ENCODE measurements around the gene ZNF362.

ZNF362 gene

GRCh38 chr1:33257207-33257771 is 997 bp downstream of the ZNF362 start:
- H3K4ac ChIP-seq (ENCODE audit: low read depth, low read length): peak overlapping the region; percentile 85
- peak overlapping the region; percentile 26 for H2BK120ac ChIP-seq (ENCODE audit: insufficient read depth, low read length, poor library complexity)
- peak overlapping the region; percentile 84 for H4K91ac ChIP-seq (ENCODE audit: low read depth, low read length)
- peak overlapping the region; percentile 24 for H2BK12ac ChIP-seq (ENCODE audit: low read length)
- peaks cover 25% of the 10 kb centered on the region for H3K79me1 ChIP-seq (ENCODE audit: low read length)
- peaks cover 17 to 20% of the 10 kb centered on the region in 2 experiments for H3K4me1 ChIP-seq (ENCODE audit: control insufficient read depth in 1 of 2, insufficient read depth in 2 of 2, low read length in 2 of 2)
- peak overlapping the region; percentile 78 for H3K4me3 ChIP-seq (ENCODE audit: low read depth, low read length)
- H3K4me2 ChIP-seq (ENCODE audit: low read length): peak overlapping the region; percentile 85
- H3K23ac ChIP-seq (ENCODE audit: low read length): peak overlapping the region; percentile 34
- H3K9me3 ChIP-seq (ENCODE audit: insufficient read depth, low read depth, low read length): peaks cover 1% of the 10 kb centered on the region
- peak overlapping the region; percentile 86 for H2AK5ac ChIP-seq (ENCODE audit: low read length)
- H3K27ac ChIP-seq (ENCODE audit: low read depth, low read length): peak overlapping the region; percentile 88
- H2AFZ ChIP-seq (ENCODE audit: insufficient read depth, low read length, poor library complexity): peak overlapping the region; percentile 26
- no peak for DNase-seq
- peak overlapping the region; percentile 63 for H2BK5ac ChIP-seq (ENCODE audit: low read depth, low read length, poor library complexity)
- H3K27me3 ChIP-seq (ENCODE audit: insufficient read depth, low read length): no peaks in the 10 kb centered on the region
- peak overlapping the region; percentile 52 for H4K8ac ChIP-seq (ENCODE audit: low read depth, low read length)
- peak overlapping the region; percentile 52 for H4K12ac ChIP-seq (ENCODE audit: low read depth, low read length)
- peak overlapping the region; percentile 79 for H3K18ac ChIP-seq (ENCODE audit: low read length)
- peak overlapping the region; percentile 60 for H3K14ac ChIP-seq (ENCODE audit: low read length)
- no CpG with 5 or more reads among the region's 18 CpGs for WGBS (ENCODE audit: extremely low coverage, insufficient coverage, insufficient read length)
- peaks cover 19% of the 10 kb centered on the region for H3K79me2 ChIP-seq (ENCODE audit: control insufficient read depth, insufficient read depth, low read length, poor library complexity)
- no peaks in the 10 kb centered on the region for H3K36me3 ChIP-seq (ENCODE audit: control insufficient read depth in 1 of 2, insufficient read depth in 2 of 2, low read length in 2 of 2)
- peak overlapping the region; percentile 88 for H3K9ac ChIP-seq (ENCODE audit: low read length)

GRCh38 chr1:33257772-33258712 is 1.8 kb downstream of the ZNF362 start:
- peak overlapping the region; percentile 85 for H3K4ac ChIP-seq (ENCODE audit: low read depth, low read length)
- H2BK12ac ChIP-seq (ENCODE audit: low read length): peak overlapping the region; percentile 32
- peaks cover 17 to 20% of the 10 kb centered on the region in 2 experiments for H3K4me1 ChIP-seq (ENCODE audit: control insufficient read depth in 1 of 2, insufficient read depth in 2 of 2, low read length in 2 of 2)
- H4K91ac ChIP-seq (ENCODE audit: low read depth, low read length): peak overlapping the region; percentile 84
- peak overlapping the region; percentile 89 for H3K18ac ChIP-seq (ENCODE audit: low read length)
- H3K79me2 ChIP-seq (ENCODE audit: control insufficient read depth, insufficient read depth, low read length, poor library complexity): peaks cover 19% of the 10 kb centered on the region
- peak; percentile 12 to 41 for DNase-seq
- peak overlapping the region; percentile 54 for H2BK120ac ChIP-seq (ENCODE audit: insufficient read depth, low read length, poor library complexity)
- H3K14ac ChIP-seq (ENCODE audit: low read length): peak overlapping the region; percentile 60
- peak overlapping the region; percentile 81 for H3K9ac ChIP-seq (ENCODE audit: low read length)
- H2BK5ac ChIP-seq (ENCODE audit: low read depth, low read length, poor library complexity): peak overlapping the region; percentile 63
- H2AK5ac ChIP-seq (ENCODE audit: low read length): peak overlapping the region; percentile 86
- H4K8ac ChIP-seq (ENCODE audit: low read depth, low read length): peak overlapping the region; percentile 52
- H4K12ac ChIP-seq (ENCODE audit: low read depth, low read length): peak overlapping the region; percentile 52
- H3K27ac ChIP-seq (ENCODE audit: low read depth, low read length): peak overlapping the region; percentile 88
- H3K4me2 ChIP-seq (ENCODE audit: low read length): peak overlapping the region; percentile 85
- H3K9me3 ChIP-seq (ENCODE audit: insufficient read depth, low read depth, low read length): peaks cover 3% of the 10 kb centered on the region
- H3K27me3 ChIP-seq (ENCODE audit: insufficient read depth, low read length): no peaks in the 10 kb centered on the region
- WGBS (ENCODE audit: extremely low coverage, insufficient coverage, insufficient read length): no CpG with 5 or more reads among the region's 19 CpGs
- peak overlapping the region; percentile 60 for H3K4me3 ChIP-seq (ENCODE audit: low read depth, low read length)
- peaks cover 25% of the 10 kb centered on the region for H3K79me1 ChIP-seq (ENCODE audit: low read length)
- H3K23ac ChIP-seq (ENCODE audit: low read length): peak overlapping the region; percentile 34
- peak overlapping the region; percentile 26 for H2AFZ ChIP-seq (ENCODE audit: insufficient read depth, low read length, poor library complexity)
- peaks cover 6% of the 10 kb centered on the region in 2 experiments for H3K36me3 ChIP-seq (ENCODE audit: control insufficient read depth in 1 of 2, insufficient read depth in 2 of 2, low read length in 2 of 2)

- no peak overlapping the region for H3K4me2 ChIP-seq (ENCODE audit: low read length)
- H3K79me1 ChIP-seq (ENCODE audit: low read length): peaks cover 25% of the 10 kb centered on the region
- no peak overlapping the region for H3K23ac ChIP-seq (ENCODE audit: low read length)
- no peaks in the 10 kb centered on the region for H3K27me3 ChIP-seq (ENCODE audit: insufficient read depth, low read length)
- no peak for DNase-seq
- peak overlapping the region; percentile 16 for H3K18ac ChIP-seq (ENCODE audit: low read length)
- H3K9me3 ChIP-seq (ENCODE audit: insufficient read depth, low read depth, low read length): peaks cover 3% of the 10 kb centered on the region
- H2BK12ac ChIP-seq (ENCODE audit: low read length): no peak overlapping the region
- no peak overlapping the region for H3K4me3 ChIP-seq (ENCODE audit: low read depth, low read length)
- H4K12ac ChIP-seq (ENCODE audit: low read depth, low read length): no peak overlapping the region
- H3K4me1 ChIP-seq (ENCODE audit: control insufficient read depth in 1 of 2, insufficient read depth in 2 of 2, low read length in 2 of 2): peaks cover 17 to 22% of the 10 kb centered on the region in 2 experiments
- H3K14ac ChIP-seq (ENCODE audit: low read length): no peak overlapping the region
- H3K9ac ChIP-seq (ENCODE audit: low read length): no peak overlapping the region
- H2BK5ac ChIP-seq (ENCODE audit: low read depth, low read length, poor library complexity): no peak overlapping the region
- WGBS (ENCODE audit: extremely low coverage, insufficient coverage, insufficient read length): no CpG with 5 or more reads among the region's 2 CpGs
- no peak overlapping the region for H2AFZ ChIP-seq (ENCODE audit: insufficient read depth, low read length, poor library complexity)
- no peak overlapping the region for H4K8ac ChIP-seq (ENCODE audit: low read depth, low read length)
- H2BK120ac ChIP-seq (ENCODE audit: insufficient read depth, low read length, poor library complexity): no peak overlapping the region
- peak overlapping the region; percentile 85 for H3K4ac ChIP-seq (ENCODE audit: low read depth, low read length)
- peaks cover 6% of the 10 kb centered on the region in 2 experiments for H3K36me3 ChIP-seq (ENCODE audit: control insufficient read depth in 1 of 2, insufficient read depth in 2 of 2, low read length in 2 of 2)
- H4K91ac ChIP-seq (ENCODE audit: low read depth, low read length): no peak overlapping the region
- no peak overlapping the region for H3K27ac ChIP-seq (ENCODE audit: low read depth, low read length)
- H3K79me2 ChIP-seq (ENCODE audit: control insufficient read depth, insufficient read depth, low read length, poor library complexity): peaks cover 19% of the 10 kb centered on the region
- H2AK5ac ChIP-seq (ENCODE audit: low read length): no peak overlapping the region
These were observed 2.5 kb downstream of the ZNF362 start for GRCh38 chr1:33258788-33259274.

- H3K36me3 ChIP-seq (ENCODE audit: control insufficient read depth in 1 of 2, insufficient read depth in 2 of 2, low read length in 2 of 2): peaks cover 6% of the 10 kb centered on the region in 2 experiments
- H3K27me3 ChIP-seq (ENCODE audit: insufficient read depth, low read length): no peaks in the 10 kb centered on the region
- H3K79me2 ChIP-seq (ENCODE audit: control insufficient read depth, insufficient read depth, low read length, poor library complexity): peaks cover 19% of the 10 kb centered on the region
- no peak overlapping the region for H4K91ac ChIP-seq (ENCODE audit: low read depth, low read length)
- H3K9ac ChIP-seq (ENCODE audit: low read length): no peak overlapping the region
- no peak overlapping the region for H4K8ac ChIP-seq (ENCODE audit: low read depth, low read length)
- no peak overlapping the region for H2BK5ac ChIP-seq (ENCODE audit: low read depth, low read length, poor library complexity)
- H3K23ac ChIP-seq (ENCODE audit: low read length): no peak overlapping the region
- H4K12ac ChIP-seq (ENCODE audit: low read depth, low read length): no peak overlapping the region
- no peak overlapping the region for H3K14ac ChIP-seq (ENCODE audit: low read length)
- WGBS (ENCODE audit: extremely low coverage, insufficient coverage, insufficient read length): no CpG with 5 or more reads among the region's 3 CpGs
- no peak overlapping the region for H2AK5ac ChIP-seq (ENCODE audit: low read length)
- no peak overlapping the region for H3K27ac ChIP-seq (ENCODE audit: low read depth, low read length)
- no peak overlapping the region for H2BK120ac ChIP-seq (ENCODE audit: insufficient read depth, low read length, poor library complexity)
- H3K4me3 ChIP-seq (ENCODE audit: low read depth, low read length): no peak overlapping the region
- H3K4me1 ChIP-seq (ENCODE audit: control insufficient read depth in 1 of 2, insufficient read depth in 2 of 2, low read length in 2 of 2): peaks cover 17 to 23% of the 10 kb centered on the region in 2 experiments
- H2AFZ ChIP-seq (ENCODE audit: insufficient read depth, low read length, poor library complexity): no peak overlapping the region
- no peak for DNase-seq
- H3K9me3 ChIP-seq (ENCODE audit: insufficient read depth, low read depth, low read length): peaks cover 2% of the 10 kb centered on the region
- no peak overlapping the region for H2BK12ac ChIP-seq (ENCODE audit: low read length)
- peaks cover 25% of the 10 kb centered on the region for H3K79me1 ChIP-seq (ENCODE audit: low read length)
- no peak overlapping the region for H3K4me2 ChIP-seq (ENCODE audit: low read length)
- H3K18ac ChIP-seq (ENCODE audit: low read length): no peak overlapping the region
- H3K4ac ChIP-seq (ENCODE audit: low read depth, low read length): no peak overlapping the region
These were observed 3.6 kb downstream of the ZNF362 start for GRCh38 chr1:33259879-33260278.

Data from trophoblast cell (in vitro differentiated cells and primary cell).